ENCODE results near the gene WNT16.

DNA sequence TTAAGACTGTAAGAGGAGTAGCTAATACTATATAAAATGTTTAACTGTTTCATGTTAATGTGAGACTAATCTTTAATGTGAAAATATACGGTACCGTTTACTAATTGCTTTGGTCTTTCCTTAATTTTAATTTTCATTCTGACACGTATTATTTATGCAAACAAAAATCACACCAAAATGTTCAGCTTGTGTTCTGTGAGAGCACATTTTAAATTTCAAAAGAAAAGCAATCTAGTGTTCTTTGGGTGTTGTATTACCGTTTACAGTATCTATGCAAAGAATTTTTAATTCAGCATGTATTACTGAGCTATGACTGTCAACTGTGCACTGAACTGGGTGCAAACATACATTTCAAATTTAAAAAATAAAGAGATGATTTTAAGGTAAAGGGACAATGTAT, 2.2 kb downstream of the WNT16 start:
- TF ChIP-seq, protein P1, sequence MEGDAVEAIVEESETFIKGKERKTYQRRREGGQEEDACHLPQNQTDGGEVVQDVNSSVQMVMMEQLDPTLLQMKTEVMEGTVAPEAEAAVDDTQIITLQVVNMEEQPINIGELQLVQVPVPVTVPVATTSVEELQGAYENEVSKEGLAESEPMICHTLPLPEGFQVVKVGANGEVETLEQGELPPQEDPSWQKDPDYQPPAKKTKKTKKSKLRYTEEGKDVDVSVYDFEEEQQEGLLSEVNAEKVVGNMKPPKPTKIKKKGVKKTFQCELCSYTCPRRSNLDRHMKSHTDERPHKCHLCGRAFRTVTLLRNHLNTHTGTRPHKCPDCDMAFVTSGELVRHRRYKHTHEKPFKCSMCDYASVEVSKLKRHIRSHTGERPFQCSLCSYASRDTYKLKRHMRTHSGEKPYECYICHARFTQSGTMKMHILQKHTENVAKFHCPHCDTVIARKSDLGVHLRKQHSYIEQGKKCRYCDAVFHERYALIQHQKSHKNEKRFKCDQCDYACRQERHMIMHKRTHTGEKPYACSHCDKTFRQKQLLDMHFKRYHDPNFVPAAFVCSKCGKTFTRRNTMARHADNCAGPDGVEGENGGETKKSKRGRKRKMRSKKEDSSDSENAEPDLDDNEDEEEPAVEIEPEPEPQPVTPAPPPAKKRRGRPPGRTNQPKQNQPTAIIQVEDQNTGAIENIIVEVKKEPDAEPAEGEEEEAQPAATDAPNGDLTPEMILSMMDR (IDR thresholded peaks at IDR 0.05; ENCODE audit: borderline replicate concordance, extremely low read depth, low read length, poor library complexity, severe bottlenecking) = no peak
- TF ChIP-seq EZH2 (IDR thresholded peaks at IDR 0.05; ENCODE audit: borderline replicate concordance, low read depth, low read length, severe bottlenecking) = no peak

All from DND-41 (cell line).